H7 (cell line): ENCODE measurements around the gene IL4. TPM values are rescaled to one million over a fixed set of nuclear protein-coding genes. Genes with fewer than 3 reads are reported as not detected.
"Not testable (repeated sequence)": the region's sequence is repeated elsewhere in the genome, so short reads cannot be mapped to it uniquely, and the experiment has no call there.

Experiments
- DNase-seq: peaks from one replicate; pipeline ENCODE4 v3.0.0; 2012
- H3K27me3 ChIP-seq: 2 replicates; pipeline ENCODE4 v1.6.0; 2011; ENCODE audit warnings: mild to moderate bottlenecking, low read length; ENCODE audit not compliant: control insufficient read depth, insufficient read depth
- H3K36me3 ChIP-seq: replicated peaks from 2 replicates; pipeline ENCODE4 v1.5.1; 2011; ENCODE audit warnings: low read length; ENCODE audit not compliant: control insufficient read depth, insufficient read depth
- H3K4me3 ChIP-seq: 2 replicates; pipeline ENCODE4 v1.5.1; 2011; ENCODE audit warnings: low read depth, mild to moderate bottlenecking, control low read depth, low read length, moderate library complexity; ENCODE audit not compliant: insufficient read depth
- total RNA-seq: library from RNA; depleted of rRNA; stranded (reverse); fragments of >200 nt; shearing (Covaris generic); gene quantifications from 2 replicates; pipeline ENCODE4 v1.2.3, GENCODE V29; 2014; rRNA removed

The IL4 gene
- total RNA-seq: not detected in 2 replicates

DNA sequence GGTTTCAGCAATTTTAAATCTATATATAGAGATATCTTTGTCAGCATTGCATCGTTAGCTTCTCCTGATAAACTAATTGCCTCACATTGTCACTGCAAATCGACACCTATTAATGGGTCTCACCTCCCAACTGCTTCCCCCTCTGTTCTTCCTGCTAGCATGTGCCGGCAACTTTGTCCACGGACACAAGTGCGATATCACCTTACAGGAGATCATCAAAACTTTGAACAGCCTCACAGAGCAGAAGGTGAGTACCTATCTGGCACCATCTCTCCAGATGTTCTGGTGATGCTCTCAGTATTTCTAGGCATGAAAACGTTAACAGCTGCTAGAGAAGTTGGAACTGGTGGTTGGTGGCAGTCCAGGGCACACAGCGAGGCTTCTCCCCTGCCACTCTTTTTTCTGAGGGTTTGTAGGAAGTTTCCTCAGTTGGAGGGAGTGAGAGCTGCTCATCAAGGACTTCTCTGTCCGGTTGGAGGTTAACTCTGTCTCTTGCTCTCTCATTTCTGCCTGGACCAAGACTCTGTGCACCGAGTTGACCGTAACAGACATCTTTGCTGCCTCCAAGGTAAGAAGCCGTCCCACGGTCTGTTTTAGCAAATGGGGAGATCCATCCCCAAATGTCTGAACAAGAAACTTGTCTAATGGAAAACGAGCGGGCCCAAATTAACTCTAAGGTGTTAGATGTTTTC lies at the start of gene IL4:
TSS of gene IL4 (plus strand) at position 51 of the 692 bp plus-strand sequence. CDS start at position 113, 62 bp downstream.
- H3K36me3 ChIP-seq: no peaks in the 10 kb centered on the region
- no peak for DNase-seq
- no peak within 1 kb of the TSS for H3K4me3 ChIP-seq
- no peaks in the 10 kb centered on the region for H3K27me3 ChIP-seq

DNA sequence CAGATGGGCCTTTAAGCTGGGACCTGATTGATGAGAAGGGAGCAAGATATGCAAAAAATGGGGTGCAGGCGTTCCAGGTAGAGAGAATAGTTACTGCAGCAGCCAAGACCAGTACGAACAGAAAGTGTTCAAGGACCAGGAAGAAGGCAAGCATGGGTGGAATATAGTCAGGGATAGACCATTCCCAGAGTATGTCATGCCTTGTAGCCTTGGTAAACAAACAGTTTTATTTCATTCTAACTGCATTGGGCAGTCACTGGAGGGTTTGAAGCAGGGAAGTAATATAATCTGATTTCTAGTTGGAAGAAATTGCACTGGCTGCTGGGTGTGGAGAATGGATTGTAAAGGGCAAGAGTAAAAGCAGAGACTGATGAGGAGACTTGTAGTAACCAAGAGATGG lies 46.3 kb upstream of the IL4 start:
- no peaks in the 10 kb centered on the region; the same call in 1 of the 2 replicates for H3K36me3 ChIP-seq
- no peaks in the 10 kb centered on the region for H3K27me3 ChIP-seq
- no peak overlapping the region for H3K4me3 ChIP-seq
- no peak for DNase-seq

DNA sequence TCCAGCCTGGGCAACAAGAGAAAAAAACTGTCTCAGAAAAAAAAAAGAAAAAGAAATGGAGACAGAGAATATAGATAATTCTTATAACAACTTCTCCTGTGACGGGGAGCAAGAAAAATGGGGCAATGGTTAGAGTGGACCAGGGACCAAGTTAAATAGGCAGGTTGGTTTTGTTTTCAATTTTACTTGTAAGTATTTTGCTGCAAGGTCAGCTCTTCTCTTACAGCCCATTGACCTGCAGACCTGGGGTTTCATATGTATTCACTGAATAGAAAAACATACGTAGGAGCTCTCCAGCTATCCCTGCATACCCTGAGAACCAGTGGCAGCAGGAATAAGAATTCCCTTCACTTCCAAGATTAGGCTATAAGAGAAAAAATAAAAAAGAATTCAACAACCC lies 45.0 kb upstream of the IL4 start:
- no peak for DNase-seq
- no peaks in the 10 kb centered on the region for H3K27me3 ChIP-seq
- H3K4me3 ChIP-seq: no peak overlapping the region
- no peaks in the 10 kb centered on the region; the same call in 1 of the 2 replicates for H3K36me3 ChIP-seq

DNA sequence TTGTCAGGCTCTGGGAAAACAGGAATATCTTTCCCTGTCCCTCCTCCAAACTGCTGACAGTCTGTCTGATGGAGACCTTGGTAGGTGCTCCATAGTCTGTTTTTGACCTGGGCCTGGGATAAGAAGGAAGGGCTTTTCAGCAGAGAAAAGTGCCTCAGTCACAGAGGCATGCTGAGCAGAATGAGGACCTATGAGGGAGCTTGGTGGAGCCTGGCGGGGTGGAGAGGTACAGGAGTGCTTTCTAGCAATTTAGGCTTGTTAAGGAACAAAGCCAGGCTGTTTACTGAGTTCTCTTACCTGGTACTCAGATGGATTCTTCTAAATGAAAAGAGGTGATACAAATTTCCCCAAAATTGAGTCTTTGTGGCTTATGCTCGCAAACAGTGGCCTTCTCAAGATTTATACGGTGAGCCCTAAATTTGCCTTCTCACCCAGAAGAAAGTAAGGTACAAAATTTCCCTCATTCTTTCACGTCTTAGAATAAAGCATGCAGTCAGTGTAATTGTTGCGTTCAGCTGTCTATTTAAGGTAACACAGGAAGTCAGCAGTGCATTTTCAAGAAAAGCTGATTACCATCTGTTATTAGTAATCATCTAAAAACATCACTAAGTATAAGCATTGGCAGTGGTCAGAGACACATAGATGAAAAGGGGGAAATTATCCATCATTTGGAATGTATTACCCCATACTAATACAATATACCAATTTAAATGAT lies 44.4 kb upstream of the IL4 start:
- no peak overlapping the region for H3K4me3 ChIP-seq
- no peaks in the 10 kb centered on the region for H3K27me3 ChIP-seq
- no peaks in the 10 kb centered on the region; the same call in 1 of the 2 replicates for H3K36me3 ChIP-seq
- DNase-seq: no peak

DNA sequence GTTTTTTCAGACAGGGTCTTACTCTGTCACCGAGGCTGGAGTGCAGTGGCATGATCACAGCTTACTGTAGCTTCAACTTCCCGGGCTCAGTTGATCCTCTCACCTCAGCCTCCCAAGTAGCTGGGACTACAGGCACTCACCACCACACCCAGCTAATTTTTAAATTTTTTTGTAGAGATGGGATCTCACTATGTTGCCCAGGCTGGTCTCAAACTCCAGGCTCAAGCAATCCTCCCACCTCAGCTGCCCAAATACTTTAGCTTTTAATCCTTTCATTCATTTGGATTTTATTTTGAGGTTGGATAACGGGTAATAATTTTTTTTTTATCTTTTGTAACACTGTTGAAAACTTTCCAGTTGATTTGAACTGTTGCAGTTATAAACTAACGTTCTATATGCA lies 40.2 kb upstream of the IL4 start:
- not testable (repeated sequence) for H3K4me3 ChIP-seq, H3K27me3 ChIP-seq, DNase-seq

DNA sequence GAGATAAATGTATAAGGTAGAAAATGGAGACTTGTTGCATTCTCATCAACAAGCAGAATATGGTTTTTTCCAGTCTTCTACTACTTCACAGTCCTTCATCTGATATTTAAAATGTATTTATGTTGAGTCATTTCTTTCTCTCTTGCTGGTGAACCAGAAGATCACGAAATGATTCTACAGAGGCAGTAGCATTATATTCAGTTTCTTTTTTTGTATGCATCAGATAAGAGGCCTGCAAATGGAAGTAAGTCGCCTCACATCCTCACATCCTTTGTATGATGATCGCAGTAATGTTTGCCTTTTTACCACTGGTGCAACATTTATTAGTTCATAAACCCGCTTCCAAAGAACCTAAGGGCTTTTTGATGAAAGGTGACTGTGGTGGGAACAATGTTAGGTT lies 37.9 kb upstream of the IL4 start:
- DNase-seq: no peak
- H3K27me3 ChIP-seq: no peaks in the 10 kb centered on the region
- H3K4me3 ChIP-seq: no peak overlapping the region
- H3K36me3 ChIP-seq: peaks cover 12% of the 10 kb centered on the region

More for the DNA sequence above, 40.2 kb upstream of the IL4 start:
- not testable (repeated sequence) for H3K36me3 ChIP-seq

DNA sequence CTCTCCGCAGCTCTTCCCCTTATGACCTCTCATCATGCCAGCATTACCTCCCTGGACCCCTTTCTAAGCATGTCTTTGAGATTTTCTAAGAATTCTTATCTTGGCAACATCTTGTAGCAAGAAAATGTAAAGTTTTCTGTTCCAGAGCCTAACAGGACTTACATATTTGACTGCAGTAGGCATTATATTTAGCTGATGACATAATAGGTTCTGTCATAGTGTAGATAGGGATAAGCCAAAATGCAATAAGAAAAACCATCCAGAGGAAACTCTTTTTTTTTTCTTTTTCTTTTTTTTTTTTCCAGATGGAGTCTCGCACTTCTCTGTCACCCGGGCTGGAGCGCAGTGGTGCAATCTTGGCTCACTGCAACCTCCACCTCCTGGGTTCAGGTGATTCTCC lies 36.5 kb upstream of the IL4 start:
- peaks cover 15% of the 10 kb centered on the region for H3K36me3 ChIP-seq
- no peak for DNase-seq

DNA sequence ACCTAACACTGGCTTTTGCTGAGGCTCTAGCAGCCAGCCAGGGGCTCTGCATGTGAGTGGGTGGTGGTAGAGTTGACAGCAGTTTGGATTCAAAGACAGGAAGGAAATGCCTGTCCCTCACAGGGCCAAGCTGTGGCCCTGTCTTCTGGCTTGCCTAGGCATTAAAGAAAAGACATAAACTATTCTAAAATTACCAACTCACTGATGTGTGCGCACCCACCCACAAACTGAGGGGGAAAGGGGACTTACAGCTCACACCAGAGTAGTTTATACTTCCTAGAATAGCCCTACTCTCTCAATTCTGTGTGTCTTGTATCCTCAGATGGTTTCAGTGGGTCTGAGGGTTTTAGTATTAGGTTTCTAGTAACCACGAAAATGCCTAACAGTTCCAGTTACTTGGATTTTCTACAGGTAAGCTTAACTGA lies 34.1 kb upstream of the IL4 start:
- Histone ChIP-seq H3K27me3 (no peaks in the 10 kb centered on the region), H3K36me3 (peaks cover 19% of the 10 kb centered on the region), H3K4me3 (no peak overlapping the region)
- no peak for DNase-seq

More for the DNA sequence above, 36.5 kb upstream of the IL4 start:
- Histone ChIP-seq H3K4me3 (no peak overlapping the region), H3K27me3 (no peaks in the 10 kb centered on the region)

DNA sequence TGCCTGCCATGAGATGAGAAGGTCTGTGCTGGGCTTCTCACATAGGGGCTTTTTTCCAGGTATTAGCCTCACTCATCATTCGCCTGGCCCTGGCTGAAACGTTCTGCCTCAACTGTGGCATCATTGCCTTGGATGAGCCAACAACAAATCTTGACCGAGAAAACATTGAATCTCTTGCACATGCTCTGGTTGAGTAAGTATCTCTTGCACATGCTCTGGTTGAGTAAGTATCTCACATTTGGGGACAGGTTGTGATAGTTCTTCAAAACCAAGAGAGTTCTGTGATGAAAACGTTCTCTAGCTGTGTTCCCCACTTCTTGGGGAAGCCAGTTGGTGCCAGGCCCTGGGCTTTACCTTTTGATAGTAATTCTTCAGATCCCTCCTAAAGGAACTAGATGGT lies 33.2 kb upstream of the IL4 start:
- no peak for DNase-seq
- Histone ChIP-seq H3K27me3 (no peaks in the 10 kb centered on the region), H3K36me3 (peaks cover 19% of the 10 kb centered on the region), H3K4me3 (no peak overlapping the region)

DNA sequence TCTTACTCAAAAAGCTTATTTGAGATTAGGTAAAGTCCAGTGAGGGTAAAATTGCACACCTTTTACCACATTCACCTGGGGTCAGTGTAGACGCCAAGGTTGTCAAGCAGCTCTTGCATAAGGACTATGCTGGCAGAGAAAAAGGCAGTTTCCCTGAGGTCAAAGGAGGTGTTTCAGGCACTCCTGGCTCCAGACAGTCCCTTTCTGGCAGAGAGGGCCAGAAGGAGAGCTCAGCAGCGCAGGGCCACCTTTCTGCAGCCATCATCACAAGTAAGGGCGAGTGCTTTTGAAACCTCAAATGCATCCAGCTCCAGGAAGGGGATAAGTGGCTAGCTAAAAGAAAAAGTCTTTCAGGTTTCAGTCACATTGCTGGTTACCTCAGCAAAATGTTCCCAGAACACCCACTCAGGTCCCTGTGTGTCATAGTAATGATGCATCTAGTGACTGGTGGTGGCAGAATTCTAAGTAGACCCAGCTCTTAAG lies 32.5 kb upstream of the IL4 start:
- H3K27me3 ChIP-seq: no peaks in the 10 kb centered on the region
- no peak for DNase-seq
- H3K4me3 ChIP-seq: no peak overlapping the region
- H3K36me3 ChIP-seq: peaks cover 19% of the 10 kb centered on the region

DNA sequence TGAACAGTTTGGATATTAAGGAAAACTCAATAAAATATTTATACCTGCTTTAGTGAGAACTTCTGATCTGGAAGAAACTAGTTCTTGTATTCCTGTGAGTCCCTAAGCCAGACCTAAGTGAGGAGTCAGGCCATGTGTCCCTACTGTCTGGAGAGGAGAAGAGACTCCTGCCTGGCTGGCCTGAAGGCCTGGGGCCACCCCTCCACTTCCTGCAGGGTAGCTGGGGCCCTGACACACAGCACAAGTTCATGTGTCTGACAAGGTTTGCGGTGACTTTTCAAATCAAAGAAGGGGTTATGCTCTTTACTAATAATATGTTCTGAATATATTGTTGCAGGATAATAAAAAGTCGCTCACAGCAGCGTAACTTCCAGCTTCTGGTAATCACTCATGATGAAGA lies 31.9 kb upstream of the IL4 start:
- H3K4me3 ChIP-seq: no peak overlapping the region
- H3K27me3 ChIP-seq: no peaks in the 10 kb centered on the region
- peaks cover 19% of the 10 kb centered on the region for H3K36me3 ChIP-seq
- DNase-seq: no peak

DNA sequence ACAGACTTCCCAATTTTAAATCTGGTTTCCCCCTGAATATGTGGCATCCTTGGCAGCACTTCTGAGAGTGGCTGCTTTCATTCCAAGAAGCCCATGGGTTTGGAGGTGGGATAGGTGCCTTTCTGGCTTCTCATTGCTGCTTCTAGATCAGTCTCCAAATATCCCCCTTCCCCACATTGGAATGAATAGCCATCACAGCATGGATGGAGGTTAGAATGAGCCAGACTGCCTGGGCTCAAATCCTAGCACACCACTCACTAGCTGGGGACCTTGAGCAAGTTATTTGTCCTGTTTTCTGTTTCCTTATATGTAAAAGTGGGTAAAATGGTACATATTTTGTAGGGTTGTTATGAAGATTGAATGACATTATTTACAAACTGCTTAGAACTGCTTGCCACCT lies 29.6 kb upstream of the IL4 start:
- Histone ChIP-seq H3K36me3 (peaks cover 14% of the 10 kb centered on the region), H3K27me3 (no peaks in the 10 kb centered on the region), H3K4me3 (no peak overlapping the region)
- DNase-seq: no peak

DNA sequence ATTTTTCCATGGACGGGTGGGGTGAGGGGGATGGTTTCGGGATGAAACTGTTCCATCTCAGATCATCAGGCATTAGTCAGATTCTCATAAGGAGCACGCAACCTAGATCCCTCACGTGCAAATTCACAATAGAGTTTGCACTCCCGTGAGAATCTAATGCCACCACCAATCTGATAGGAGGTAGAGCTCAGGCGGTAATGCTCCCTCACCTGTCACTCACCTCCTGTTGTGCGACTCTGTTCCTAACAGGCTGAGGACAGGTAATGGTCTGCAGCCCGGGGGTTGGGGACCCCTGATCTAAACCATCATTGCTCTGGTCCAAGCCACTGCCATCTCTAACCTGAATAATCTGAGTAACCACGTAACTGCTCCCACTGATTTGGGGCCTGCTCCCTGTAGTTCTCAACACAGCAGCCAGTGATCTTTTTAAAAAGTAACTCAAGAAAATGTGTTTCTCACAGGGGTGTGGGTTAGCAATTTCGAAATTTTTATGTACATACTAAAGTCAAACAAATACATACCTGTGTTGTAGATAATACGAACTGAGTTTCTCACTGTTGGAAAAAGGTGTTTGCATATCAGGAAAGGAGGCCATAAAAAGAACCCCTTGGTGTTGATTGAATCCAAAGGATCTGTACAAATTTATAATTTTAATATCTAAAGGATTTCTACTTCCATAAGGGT lies 27.1 kb upstream of the IL4 start:
- H3K4me3 ChIP-seq: no peak overlapping the region

DNA sequence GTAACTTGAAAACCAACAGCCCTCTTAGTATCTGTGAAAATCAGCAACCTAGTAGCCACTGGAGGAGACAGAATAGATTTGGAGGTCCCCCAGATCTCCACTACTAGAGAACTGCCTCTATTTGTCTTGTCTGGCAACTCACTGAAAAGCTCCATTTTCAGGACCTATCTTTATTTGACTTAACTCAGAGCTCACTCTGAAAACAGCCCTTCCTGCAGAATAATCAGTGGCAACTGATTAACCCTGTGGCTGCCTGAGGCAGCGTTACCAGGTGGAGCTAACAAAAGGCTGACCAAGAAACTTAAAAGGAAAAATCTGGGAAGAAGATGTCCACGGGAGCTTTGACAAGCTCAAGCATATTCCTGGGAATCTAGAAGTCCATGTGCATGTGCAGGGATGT lies 26.3 kb upstream of the IL4 start:
- H3K27me3 ChIP-seq: 0 out of 2 replicates have a peak, but pooled peaks cover 2% of the 10 kb centered on the region
- no peak for DNase-seq
- H3K36me3 ChIP-seq: peaks cover 4% of the 10 kb centered on the region
- no peak overlapping the region for H3K4me3 ChIP-seq

More for the DNA sequence above, 27.1 kb upstream of the IL4 start:
- Histone ChIP-seq H3K36me3 (peaks cover 4% of the 10 kb centered on the region), H3K27me3 (0 out of 2 replicates have a peak, but pooled peaks cover 2% of the 10 kb centered on the region)
- DNase-seq: no peak
